HepG2 (cell line): ENCODE data around the gene RPLP2. TPM values are rescaled to one million over a fixed set of nuclear protein-coding genes. Genes with fewer than 3 reads are reported as not detected.

Experiments used
- EHMT2 ChIP-seq: fragments of 200-600 bp; sonication (generic); IDR thresholded peaks from 2 replicates; pipeline ENCODE4 v1.7.0; 2017; ENCODE audit warnings: antibody characterized with exemption, low read depth, low read length, borderline replicate concordance
- KDM1A ChIP-seq: IDR thresholded peaks from 2 replicates; pipeline ENCODE4 v1.6.1; 2016; ENCODE audit warnings: missing compliant biosample characterization
- NCOA1 ChIP-seq: sonication (generic); formaldehyde crosslinking; IDR thresholded peaks from 2 replicates; pipeline ENCODE4 v1.9.0; 2021; ENCODE audit warnings: missing genetic modification reagents
- NFKB2 ChIP-seq: sonication (generic); formaldehyde crosslinking; IDR thresholded peaks from 2 replicates; pipeline ENCODE4 v1.4.0; 2020; ENCODE audit warnings: missing genetic modification reagents, borderline replicate concordance
- PAX8 ChIP-seq: sonication (generic); formaldehyde crosslinking; IDR thresholded peaks from 2 replicates; pipeline ENCODE4 v1.8.0; 2022; ENCODE audit warnings: mild to moderate bottlenecking, missing genetic modification reagents, borderline replicate concordance
- RBM22 ChIP-seq: fragments of 200-400 bp; formaldehyde crosslinking; optimal IDR thresholded peaks from 2 replicates; pipeline ENCODE3; 2017; ENCODE audit warnings: mild to moderate bottlenecking, low read length, moderate library complexity
- ZBTB1 ChIP-seq: sonication (generic); formaldehyde crosslinking; IDR thresholded peaks from 2 replicates; pipeline ENCODE4 v1.4.0; 2020; ENCODE audit warnings: missing genetic modification reagents, borderline replicate concordance
- ZBTB7B ChIP-seq: sonication (generic); formaldehyde crosslinking; IDR thresholded peaks from 2 replicates; pipeline ENCODE4 v1.4.0; 2020; ENCODE audit warnings: missing genetic modification reagents
- ZKSCAN5 ChIP-seq: sonication (generic); formaldehyde crosslinking; IDR thresholded peaks from 2 replicates; pipeline ENCODE4 v1.5.1; 2020; ENCODE audit warnings: mild to moderate bottlenecking, missing genetic modification reagents
- ZNF138 ChIP-seq: sonication (generic); formaldehyde crosslinking; IDR thresholded peaks from 2 replicates; pipeline ENCODE4 v1.5.0; 2020; ENCODE audit warnings: mild to moderate bottlenecking, low read depth, missing genetic modification reagents
- ZNF33A ChIP-seq: sonication (generic); formaldehyde crosslinking; IDR thresholded peaks from 2 replicates; pipeline ENCODE4 v1.5.1; 2020; ENCODE audit warnings: missing genetic modification reagents, mild to moderate bottlenecking, moderate library complexity, borderline replicate concordance
- ZNF775 ChIP-seq: sonication (generic); formaldehyde crosslinking; IDR thresholded peaks from 2 replicates; pipeline ENCODE4 v1.4.0; 2020; ENCODE audit warnings: missing genetic modification reagents, mild to moderate bottlenecking, moderate library complexity, borderline replicate concordance
- polyA plus RNA-seq, 8 experiments: library from polyadenylated mRNA; depleted of rRNA in 3 of 8; stranded (reverse) in 7 of 8; unstranded in 1 of 8; fragments of >200 nt; fragmentation: Illumina TruSeq in 4 of 8; extraction: Trizol in 4 of 8; gene quantifications; 2 replicates each; pipeline versions ENCODE4 v1.2.1 to v1.2.3, GENCODE V29; 2011 to 2016; ENCODE audit warnings: low read depth in 4 of 8, missing spikeins in 1 of 8, mixed read lengths in 1 of 8; ENCODE audit not compliant: insufficient read depth in 1 of 8
- total RNA-seq, 5 experiments: library from RNA; depleted of rRNA; stranded (reverse); fragments of >200 nt; fragmentation: Illumina TruSeq; extraction: Trizol; gene quantifications; 2 replicates each; pipeline ENCODE4 v1.2.3, GENCODE V29; 2016; ENCODE audit warnings: low read depth in 1 of 5
- TF ChIP-seq, protein P1 (sequence below), 2 experiments: sonication (generic) in 1 of 2; formaldehyde crosslinking in 1 of 2; IDR thresholded peaks; 2 replicates each; pipeline versions ENCODE4 v1.4.0 to v1.6.1; 2016 to 2020; ENCODE audit warnings: borderline replicate concordance in 1 of 2, low read depth in 1 of 2, mild to moderate bottlenecking in 1 of 2, missing genetic modification reagents in 1 of 2
- TF ChIP-seq, protein P2 (sequence below): sonication (generic); formaldehyde crosslinking; IDR thresholded peaks from 2 replicates; pipeline ENCODE4 v1.5.1; 2020; ENCODE audit warnings: mild to moderate bottlenecking, missing genetic modification reagents, borderline replicate concordance
- TF ChIP-seq, protein P3 (sequence below): sonication (generic); formaldehyde crosslinking; IDR thresholded peaks from 2 replicates; pipeline ENCODE4 v1.4.0; 2020; ENCODE audit warnings: missing genetic modification reagents

The RPLP2 gene
- total and polyA plus RNA-seq, 2 of the 13 experiments (the other 11 are each of a cell fraction or from before 2014, with no cell fraction given): 978 to 2,106 TPM

DNA sequence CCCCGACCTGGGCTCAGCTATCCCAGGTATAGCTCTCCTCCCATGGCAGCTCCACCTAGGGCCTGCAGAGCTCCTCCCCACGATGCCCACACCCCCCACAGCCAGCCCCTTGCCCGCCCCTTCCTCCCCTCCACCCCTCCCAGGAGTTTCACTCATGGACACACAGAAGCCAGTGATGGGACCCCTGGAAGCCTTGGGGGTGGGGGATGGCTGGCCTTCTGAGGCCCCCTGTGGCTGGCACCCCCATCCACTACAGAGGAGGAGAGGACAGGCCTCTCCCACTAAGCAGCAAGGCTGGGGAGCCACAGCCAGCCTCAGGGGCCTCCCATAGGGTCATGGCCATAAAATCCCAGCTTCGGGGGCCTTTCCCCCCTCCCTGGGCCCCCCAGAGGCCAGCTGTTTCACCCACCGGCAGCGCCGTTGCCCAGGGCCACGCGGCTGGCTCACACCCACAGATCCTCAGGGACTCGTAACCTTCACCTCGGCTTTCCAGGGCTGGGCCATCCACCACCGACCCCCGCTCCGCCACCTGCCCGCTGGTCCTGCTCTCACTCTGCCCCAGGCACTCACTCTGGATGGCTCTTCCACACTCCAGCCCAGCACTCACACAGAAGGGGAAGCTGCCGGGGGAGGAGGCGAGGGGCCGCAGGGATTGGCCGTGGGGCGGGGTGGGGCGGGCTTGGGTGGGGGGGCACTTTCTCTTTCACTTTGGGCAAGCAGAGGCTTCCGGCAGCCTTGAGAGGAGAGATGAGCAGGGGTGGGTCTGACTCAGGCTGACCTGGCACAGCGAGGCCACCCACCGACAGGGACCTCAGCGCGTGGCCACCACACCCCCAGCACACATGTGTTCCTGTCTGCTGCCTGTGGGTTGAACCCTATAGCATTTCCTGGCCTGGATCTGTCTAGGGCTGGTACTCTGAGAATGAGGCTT is 13.9 kb upstream of the RPLP2 start (continued):
- TF ChIP-seq, protein P1, sequence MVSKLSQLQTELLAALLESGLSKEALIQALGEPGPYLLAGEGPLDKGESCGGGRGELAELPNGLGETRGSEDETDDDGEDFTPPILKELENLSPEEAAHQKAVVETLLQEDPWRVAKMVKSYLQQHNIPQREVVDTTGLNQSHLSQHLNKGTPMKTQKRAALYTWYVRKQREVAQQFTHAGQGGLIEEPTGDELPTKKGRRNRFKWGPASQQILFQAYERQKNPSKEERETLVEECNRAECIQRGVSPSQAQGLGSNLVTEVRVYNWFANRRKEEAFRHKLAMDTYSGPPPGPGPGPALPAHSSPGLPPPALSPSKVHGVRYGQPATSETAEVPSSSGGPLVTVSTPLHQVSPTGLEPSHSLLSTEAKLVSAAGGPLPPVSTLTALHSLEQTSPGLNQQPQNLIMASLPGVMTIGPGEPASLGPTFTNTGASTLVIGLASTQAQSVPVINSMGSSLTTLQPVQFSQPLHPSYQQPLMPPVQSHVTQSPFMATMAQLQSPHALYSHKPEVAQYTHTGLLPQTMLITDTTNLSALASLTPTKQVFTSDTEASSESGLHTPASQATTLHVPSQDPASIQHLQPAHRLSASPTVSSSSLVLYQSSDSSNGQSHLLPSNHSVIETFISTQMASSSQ (IDR thresholded peaks at IDR 0.05; ENCODE audit: low read depth): no peak
- TF ChIP-seq, protein P1 (CRISPR knock-in tag; IDR thresholded peaks at IDR 0.05; ENCODE audit: borderline replicate concordance): no peak
- TF ChIP-seq KDM1A (CRISPR knock-in tag): no peak
- TF ChIP-seq ZNF33A (CRISPR knock-in tag): no peak
- peak; percentile 38; the same call in 1 of the 2 replicates for TF ChIP-seq ZNF138 (CRISPR knock-in tag)
- TF ChIP-seq, protein P2, sequence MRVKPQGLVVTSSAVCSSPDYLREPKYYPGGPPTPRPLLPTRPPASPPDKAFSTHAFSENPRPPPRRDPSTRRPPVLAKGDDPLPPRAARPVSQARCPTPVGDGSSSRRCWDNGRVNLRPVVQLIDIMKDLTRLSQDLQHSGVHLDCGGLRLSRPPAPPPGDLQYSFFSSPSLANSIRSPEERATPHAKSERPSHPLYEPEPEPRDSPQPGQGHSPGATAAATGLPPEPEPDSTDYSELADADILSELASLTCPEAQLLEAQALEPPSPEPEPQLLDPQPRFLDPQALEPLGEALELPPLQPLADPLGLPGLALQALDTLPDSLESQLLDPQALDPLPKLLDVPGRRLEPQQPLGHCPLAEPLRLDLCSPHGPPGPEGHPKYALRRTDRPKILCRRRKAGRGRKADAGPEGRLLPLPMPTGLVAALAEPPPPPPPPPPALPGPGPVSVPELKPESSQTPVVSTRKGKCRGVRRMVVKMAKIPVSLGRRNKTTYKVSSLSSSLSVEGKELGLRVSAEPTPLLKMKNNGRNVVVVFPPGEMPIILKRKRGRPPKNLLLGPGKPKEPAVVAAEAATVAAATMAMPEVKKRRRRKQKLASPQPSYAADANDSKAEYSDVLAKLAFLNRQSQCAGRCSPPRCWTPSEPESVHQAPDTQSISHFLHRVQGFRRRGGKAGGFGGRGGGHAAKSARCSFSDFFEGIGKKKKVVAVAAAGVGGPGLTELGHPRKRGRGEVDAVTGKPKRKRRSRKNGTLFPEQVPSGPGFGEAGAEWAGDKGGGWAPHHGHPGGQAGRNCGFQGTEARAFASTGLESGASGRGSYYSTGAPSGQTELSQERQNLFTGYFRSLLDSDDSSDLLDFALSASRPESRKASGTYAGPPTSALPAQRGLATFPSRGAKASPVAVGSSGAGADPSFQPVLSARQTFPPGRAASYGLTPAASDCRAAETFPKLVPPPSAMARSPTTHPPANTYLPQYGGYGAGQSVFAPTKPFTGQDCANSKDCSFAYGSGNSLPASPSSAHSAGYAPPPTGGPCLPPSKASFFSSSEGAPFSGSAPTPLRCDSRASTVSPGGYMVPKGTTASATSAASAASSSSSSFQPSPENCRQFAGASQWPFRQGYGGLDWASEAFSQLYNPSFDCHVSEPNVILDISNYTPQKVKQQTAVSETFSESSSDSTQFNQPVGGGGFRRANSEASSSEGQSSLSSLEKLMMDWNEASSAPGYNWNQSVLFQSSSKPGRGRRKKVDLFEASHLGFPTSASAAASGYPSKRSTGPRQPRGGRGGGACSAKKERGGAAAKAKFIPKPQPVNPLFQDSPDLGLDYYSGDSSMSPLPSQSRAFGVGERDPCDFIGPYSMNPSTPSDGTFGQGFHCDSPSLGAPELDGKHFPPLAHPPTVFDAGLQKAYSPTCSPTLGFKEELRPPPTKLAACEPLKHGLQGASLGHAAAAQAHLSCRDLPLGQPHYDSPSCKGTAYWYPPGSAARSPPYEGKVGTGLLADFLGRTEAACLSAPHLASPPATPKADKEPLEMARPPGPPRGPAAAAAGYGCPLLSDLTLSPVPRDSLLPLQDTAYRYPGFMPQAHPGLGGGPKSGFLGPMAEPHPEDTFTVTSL: no peak
- TF ChIP-seq NCOA1 (CRISPR knock-in tag): no peak
- no peak for TF ChIP-seq RBM22
- no peak for TF ChIP-seq EHMT2
- TF ChIP-seq, protein P3, sequence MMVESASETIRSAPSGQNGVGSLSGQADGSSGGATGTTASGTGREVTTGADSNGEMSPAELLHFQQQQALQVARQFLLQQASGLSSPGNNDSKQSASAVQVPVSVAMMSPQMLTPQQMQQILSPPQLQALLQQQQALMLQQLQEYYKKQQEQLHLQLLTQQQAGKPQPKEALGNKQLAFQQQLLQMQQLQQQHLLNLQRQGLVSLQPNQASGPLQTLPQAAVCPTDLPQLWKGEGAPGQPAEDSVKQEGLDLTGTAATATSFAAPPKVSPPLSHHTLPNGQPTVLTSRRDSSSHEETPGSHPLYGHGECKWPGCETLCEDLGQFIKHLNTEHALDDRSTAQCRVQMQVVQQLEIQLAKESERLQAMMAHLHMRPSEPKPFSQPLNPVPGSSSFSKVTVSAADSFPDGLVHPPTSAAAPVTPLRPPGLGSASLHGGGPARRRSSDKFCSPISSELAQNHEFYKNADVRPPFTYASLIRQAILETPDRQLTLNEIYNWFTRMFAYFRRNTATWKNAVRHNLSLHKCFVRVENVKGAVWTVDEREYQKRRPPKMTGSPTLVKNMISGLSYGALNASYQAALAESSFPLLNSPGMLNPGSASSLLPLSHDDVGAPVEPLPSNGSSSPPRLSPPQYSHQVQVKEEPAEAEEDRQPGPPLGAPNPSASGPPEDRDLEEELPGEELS: no peak
- TF ChIP-seq PAX8: no peak
- TF ChIP-seq ZBTB7B: no peak
- TF ChIP-seq ZBTB1 (CRISPR knock-in tag): no peak
- no peak for TF ChIP-seq NFKB2 (CRISPR knock-in tag)
- no peak for TF ChIP-seq ZKSCAN5 (CRISPR knock-in tag)
- no peak for TF ChIP-seq ZNF775 (CRISPR knock-in tag)
